Lower lobe of right lung (tissue), 2 donors: Measurements from ENCODE around the gene HECTD1. TPM values are rescaled to one million over a fixed set of nuclear protein-coding genes. Genes with fewer than 3 reads are reported as not detected.

Source experiments
- ATAC-seq, 2 donors: fragments of 200-7000 bp; cut with Tn5 transposase; one replicate each; pipeline ENCODE4 v1.9.1; 2020 to 2022; ENCODE audit warnings: mild to moderate bottlenecking in 2 of 2, moderate library complexity in 2 of 2
- DNase-seq: peaks from one replicate; pipeline ENCODE4 v3.0.0-alpha.2; 2020
- H3K27ac ChIP-seq: fragments of 200-600 bp; one replicate; pipeline ENCODE4 v1.8.0; 2022
- H3K27me3 ChIP-seq: fragments of 200-600 bp; one replicate; pipeline ENCODE4 v1.8.0; 2022; ENCODE audit warnings: low read depth
- H3K36me3 ChIP-seq: fragments of 200-600 bp; one replicate; pipeline ENCODE4 v1.8.0; 2022; ENCODE audit warnings: mild to moderate bottlenecking
- H3K4me1 ChIP-seq: fragments of 200-600 bp; one replicate; pipeline ENCODE4 v1.8.0; 2022
- H3K4me3 ChIP-seq: fragments of 200-600 bp; one replicate; pipeline ENCODE4 v1.8.0; 2022; ENCODE audit warnings: mild to moderate bottlenecking
- H3K9me3 ChIP-seq: fragments of 200-600 bp; one replicate; pipeline ENCODE4 v1.8.0; 2022
- intact Hi-C: fragments of 100-400 bp; cut with DNase I; formaldehyde crosslinking; loops from one replicate; pipeline ENCODE4 v1.11.0; 2022
- total RNA-seq: library from RNA; stranded (reverse); fragmentation: NEBNext Ultra II Directional; extraction: Animal tissue kit (Norgen Biotek cat#: 25700); gene quantifications from one replicate; pipeline ENCODE4 v1.2.1, GENCODE V29; 2021
- TF ChIP-seq, protein P1 (sequence below): fragments of 200-600 bp; IDR thresholded peaks from one replicate; pipeline ENCODE4 v1.8.0; 2022; ENCODE audit warnings: antibody characterized with exemption, mild to moderate bottlenecking
- donor health status: DM: no; HTN: yes; CAD: no; lungs with severe emphysema.

Gene HECTD1
- total RNA-seq, 1 donor from 2014 or later = 166 TPM

GRCh38 chr14:31124197-31124596, 83.4 kb downstream of the HECTD1 start:
- peaks cover 98% of the 10 kb centered on the region for H3K36me3 ChIP-seq
- peaks cover 12% of the 10 kb centered on the region for H3K4me1 ChIP-seq
- H3K27me3 ChIP-seq = no peaks in the 10 kb centered on the region
- H3K9me3 ChIP-seq = no peaks in the 10 kb centered on the region
- no peak for DNase-seq
- ATAC-seq = no peak
- intact Hi-C loops = no loop called here
- TF ChIP-seq, protein P1, sequence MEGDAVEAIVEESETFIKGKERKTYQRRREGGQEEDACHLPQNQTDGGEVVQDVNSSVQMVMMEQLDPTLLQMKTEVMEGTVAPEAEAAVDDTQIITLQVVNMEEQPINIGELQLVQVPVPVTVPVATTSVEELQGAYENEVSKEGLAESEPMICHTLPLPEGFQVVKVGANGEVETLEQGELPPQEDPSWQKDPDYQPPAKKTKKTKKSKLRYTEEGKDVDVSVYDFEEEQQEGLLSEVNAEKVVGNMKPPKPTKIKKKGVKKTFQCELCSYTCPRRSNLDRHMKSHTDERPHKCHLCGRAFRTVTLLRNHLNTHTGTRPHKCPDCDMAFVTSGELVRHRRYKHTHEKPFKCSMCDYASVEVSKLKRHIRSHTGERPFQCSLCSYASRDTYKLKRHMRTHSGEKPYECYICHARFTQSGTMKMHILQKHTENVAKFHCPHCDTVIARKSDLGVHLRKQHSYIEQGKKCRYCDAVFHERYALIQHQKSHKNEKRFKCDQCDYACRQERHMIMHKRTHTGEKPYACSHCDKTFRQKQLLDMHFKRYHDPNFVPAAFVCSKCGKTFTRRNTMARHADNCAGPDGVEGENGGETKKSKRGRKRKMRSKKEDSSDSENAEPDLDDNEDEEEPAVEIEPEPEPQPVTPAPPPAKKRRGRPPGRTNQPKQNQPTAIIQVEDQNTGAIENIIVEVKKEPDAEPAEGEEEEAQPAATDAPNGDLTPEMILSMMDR = no peak
- no peak overlapping the region for H3K27ac ChIP-seq
- no peak overlapping the region for H3K4me3 ChIP-seq

DNA sequence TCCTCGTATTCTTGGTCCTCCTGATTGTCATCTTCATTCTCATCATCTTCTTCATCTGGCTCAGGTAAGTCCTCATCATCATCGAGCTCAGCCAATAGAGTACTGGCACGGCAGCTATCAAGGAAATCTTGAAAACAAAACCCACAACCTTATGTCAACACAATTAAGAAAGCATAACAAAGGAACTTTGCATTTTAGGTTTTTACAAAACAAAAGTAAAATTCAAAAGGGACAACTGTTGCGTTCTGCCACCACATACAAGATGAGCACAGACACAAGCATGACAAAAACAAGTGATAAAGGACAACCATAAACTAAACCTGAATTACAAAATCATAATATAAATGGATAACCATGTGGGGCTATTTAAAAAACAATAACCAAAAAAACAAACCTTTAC, 84.7 kb downstream of the HECTD1 start:
- Histone ChIP-seq H3K27ac (no peak overlapping the region), H3K9me3 (no peaks in the 10 kb centered on the region), H3K36me3 (peaks cover 98% of the 10 kb centered on the region), H3K4me1 (peaks cover 3% of the 10 kb centered on the region), H3K4me3 (no peak overlapping the region), H3K27me3 (no peaks in the 10 kb centered on the region)
- no peak for DNase-seq
- no peak for ATAC-seq
- TF ChIP-seq, protein P1 = no peak
- intact Hi-C loops = no loop called here

DNA sequence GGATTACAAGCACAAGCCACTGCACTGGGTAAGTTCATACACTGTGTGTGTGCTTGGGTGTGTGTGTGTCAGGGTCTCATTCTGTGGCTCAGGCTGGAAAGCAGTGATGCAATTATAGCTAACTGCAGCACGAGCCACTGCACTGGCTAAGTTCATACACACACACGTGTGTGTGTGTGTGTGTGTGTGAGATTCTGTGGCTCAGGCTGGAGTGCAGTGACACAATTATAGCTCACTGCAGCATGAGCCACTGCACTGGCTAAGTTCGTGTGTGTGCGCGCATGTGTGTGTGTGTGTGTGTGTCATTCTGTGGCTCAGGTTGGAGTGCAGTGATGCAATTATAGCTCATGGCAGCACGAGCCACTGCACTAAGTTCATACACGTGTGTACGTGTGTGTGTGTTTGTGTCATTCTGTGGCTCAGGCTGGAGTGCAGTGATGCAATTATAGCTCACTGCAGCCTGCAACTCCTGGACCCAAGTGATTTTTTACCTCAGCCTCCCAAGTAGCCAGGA, 85.4 kb downstream of the HECTD1 start:
- DNase-seq (no peak), ATAC-seq (peak; percentile 16 to 50)
- no peaks in the 10 kb centered on the region for H3K9me3 ChIP-seq
- no peaks in the 10 kb centered on the region for H3K27me3 ChIP-seq
- intact Hi-C loops = no loop called here
- peaks cover 98% of the 10 kb centered on the region for H3K36me3 ChIP-seq
- no peak overlapping the region for H3K4me3 ChIP-seq
- TF ChIP-seq, protein P1 = no peak
- H3K4me1 ChIP-seq = no peaks in the 10 kb centered on the region
- no peak overlapping the region for H3K27ac ChIP-seq

GRCh38 chr14:31118892-31119291, 88.7 kb downstream of the HECTD1 start:
- H3K27me3 ChIP-seq = no peaks in the 10 kb centered on the region
- H3K27ac ChIP-seq = no peak overlapping the region
- no peaks in the 10 kb centered on the region for H3K9me3 ChIP-seq
- no peak overlapping the region for H3K4me3 ChIP-seq
- ATAC-seq (no peak), DNase-seq (no peak)
- no peaks in the 10 kb centered on the region for H3K4me1 ChIP-seq
- peaks cover 100% of the 10 kb centered on the region for H3K36me3 ChIP-seq
- TF ChIP-seq, protein P1 = no peak
- intact Hi-C loops = no loop called here

DNA sequence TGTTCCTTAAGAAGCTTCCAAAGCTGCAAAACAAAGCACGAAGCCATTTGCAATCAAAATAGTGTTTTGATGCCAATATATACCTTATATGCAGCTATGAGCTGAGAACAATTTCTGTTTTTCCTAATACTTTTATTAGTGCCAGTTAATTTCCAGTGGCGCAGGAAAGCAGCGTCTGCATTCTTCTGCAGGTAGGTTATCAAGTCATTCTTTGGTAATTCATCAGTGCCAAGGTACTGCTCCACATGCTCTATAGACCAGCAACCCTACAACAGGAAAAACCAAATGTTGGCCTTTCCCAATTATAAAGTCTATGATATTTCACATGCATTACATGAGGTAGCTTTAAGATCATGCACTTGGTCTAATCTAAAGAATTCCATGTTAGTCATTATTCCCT, 93.8 kb downstream of the HECTD1 start:
- Histone ChIP-seq H3K36me3 (peaks cover 100% of the 10 kb centered on the region), H3K27me3 (no peaks in the 10 kb centered on the region), H3K4me3 (no peak overlapping the region), H3K4me1 (no peaks in the 10 kb centered on the region), H3K27ac (no peak overlapping the region), H3K9me3 (no peaks in the 10 kb centered on the region)
- ATAC-seq (no peak), DNase-seq (no peak)
- TF ChIP-seq, protein P1 = no peak
- intact Hi-C loops = no loop called here

- ATAC-seq (no peak), DNase-seq (no peak)
- peaks cover 100% of the 10 kb centered on the region for H3K36me3 ChIP-seq
- H3K27ac ChIP-seq = no peak overlapping the region
- no peak overlapping the region for H3K4me3 ChIP-seq
- no peaks in the 10 kb centered on the region for H3K4me1 ChIP-seq
- no peaks in the 10 kb centered on the region for H3K27me3 ChIP-seq
- TF ChIP-seq, protein P1 = no peak
- no peaks in the 10 kb centered on the region for H3K9me3 ChIP-seq
- intact Hi-C loops = no loop called here
Observed at GRCh38 chr14:31110872-31111271, 96.7 kb downstream of the HECTD1 start.
